Measurements from ENCODE around the gene PTPRN2. TPM values are rescaled to one million over a fixed set of nuclear protein-coding genes. Genes with fewer than 3 reads are reported as not detected.

The PTPRN2 gene
- total RNA-seq, 1 donor from 2014 or later, result 11.4 TPM

DNA sequence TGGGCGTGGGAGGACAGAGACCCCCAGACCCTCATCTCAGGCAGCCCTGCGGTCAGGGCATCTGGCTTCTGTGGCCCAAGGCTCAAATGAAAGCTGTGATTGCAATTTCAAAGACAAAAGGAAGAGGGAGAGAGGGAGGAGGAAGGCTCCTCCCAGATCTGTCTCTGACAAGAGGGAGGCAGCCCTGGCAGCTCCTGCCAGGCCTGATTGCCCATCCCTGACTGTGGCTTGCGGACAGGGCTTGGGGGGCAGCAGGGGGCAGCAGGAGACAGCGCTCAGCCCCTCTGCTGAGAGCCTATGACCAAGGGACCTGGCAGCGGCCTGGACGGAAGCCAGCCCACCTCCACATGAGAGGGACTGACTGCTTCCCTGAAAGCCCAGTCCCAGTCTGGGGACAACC is 91.8 kb downstream of the PTPRN2 start:
- Mint-ChIP-seq H3K9me3 (ENCODE audit: low read depth) (no peaks in the 10 kb centered on the region), H3K27ac (no peak overlapping the region)
- TF ChIP-seq, protein P1, sequence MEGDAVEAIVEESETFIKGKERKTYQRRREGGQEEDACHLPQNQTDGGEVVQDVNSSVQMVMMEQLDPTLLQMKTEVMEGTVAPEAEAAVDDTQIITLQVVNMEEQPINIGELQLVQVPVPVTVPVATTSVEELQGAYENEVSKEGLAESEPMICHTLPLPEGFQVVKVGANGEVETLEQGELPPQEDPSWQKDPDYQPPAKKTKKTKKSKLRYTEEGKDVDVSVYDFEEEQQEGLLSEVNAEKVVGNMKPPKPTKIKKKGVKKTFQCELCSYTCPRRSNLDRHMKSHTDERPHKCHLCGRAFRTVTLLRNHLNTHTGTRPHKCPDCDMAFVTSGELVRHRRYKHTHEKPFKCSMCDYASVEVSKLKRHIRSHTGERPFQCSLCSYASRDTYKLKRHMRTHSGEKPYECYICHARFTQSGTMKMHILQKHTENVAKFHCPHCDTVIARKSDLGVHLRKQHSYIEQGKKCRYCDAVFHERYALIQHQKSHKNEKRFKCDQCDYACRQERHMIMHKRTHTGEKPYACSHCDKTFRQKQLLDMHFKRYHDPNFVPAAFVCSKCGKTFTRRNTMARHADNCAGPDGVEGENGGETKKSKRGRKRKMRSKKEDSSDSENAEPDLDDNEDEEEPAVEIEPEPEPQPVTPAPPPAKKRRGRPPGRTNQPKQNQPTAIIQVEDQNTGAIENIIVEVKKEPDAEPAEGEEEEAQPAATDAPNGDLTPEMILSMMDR (IDR thresholded peaks at IDR 0.05; ENCODE audit: unreplicated experiment), result no peak

DNA sequence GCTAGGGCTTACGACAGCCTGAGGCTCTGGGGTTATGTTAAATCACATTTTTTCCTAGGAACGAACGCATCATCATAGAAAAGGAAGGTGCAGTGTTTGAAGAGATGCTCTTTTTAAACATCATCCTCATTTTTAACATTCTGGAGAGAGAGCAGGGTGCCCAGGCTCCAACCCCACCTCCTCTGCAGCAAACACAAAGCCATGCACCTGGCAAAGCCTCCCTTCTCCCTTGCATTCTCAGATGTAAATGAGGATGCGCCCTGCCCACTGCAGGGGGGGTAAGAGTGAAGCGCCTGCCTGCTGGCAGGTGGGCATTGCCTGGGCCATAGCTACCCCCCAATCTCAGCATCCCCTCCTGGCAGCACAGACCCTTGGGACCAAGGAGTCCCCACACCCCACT is 92.4 kb downstream of the PTPRN2 start:
- peaks cover 4% of the 10 kb centered on the region for H3K4me1 Mint-ChIP-seq (ENCODE audit: low read depth)
- TF ChIP-seq, protein P1 (IDR thresholded peaks at IDR 0.05; ENCODE audit: unreplicated experiment), result no peak
- no peaks in the 10 kb centered on the region for H3K36me3 Mint-ChIP-seq (ENCODE audit: insufficient read depth)
- H3K27ac Mint-ChIP-seq, result no peak overlapping the region
- H3K9me3 Mint-ChIP-seq (ENCODE audit: low read depth), result no peaks in the 10 kb centered on the region
- no peak overlapping the region for H3K4me3 Mint-ChIP-seq (ENCODE audit: low read depth)
- peaks cover 15% of the 10 kb centered on the region for H3K27me3 Mint-ChIP-seq
- DNase-seq (ENCODE audit: low spot score, unreplicated experiment), result no peak

More for the DNA sequence above, 91.8 kb downstream of the PTPRN2 start:
- Mint-ChIP-seq H3K27me3 (peaks cover 17% of the 10 kb centered on the region), H3K4me1 (ENCODE audit: low read depth) (peaks cover 4% of the 10 kb centered on the region), H3K4me3 (ENCODE audit: low read depth) (no peak overlapping the region), H3K36me3 (ENCODE audit: insufficient read depth) (no peaks in the 10 kb centered on the region)
- DNase-seq (ENCODE audit: low spot score, unreplicated experiment), result no peak

DNA sequence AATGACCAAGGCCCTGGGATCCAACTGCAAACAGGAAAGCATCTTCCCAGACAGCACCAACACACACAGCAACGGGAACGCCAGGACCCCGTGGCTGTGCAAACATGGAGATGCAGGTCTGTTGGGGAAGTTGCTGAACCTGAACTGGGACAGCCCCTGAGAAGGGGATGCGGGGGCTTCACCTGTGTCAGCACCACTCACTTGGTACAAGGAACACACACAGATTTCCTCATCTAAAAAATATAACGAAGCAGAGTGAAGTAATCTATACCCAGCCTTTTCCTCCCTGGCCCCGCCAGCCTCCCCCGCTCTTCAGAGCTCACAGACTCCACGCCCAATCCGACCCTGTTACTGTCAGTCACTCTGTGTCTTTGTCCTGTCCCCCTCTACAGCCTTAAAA is 93.0 kb downstream of the PTPRN2 start:
- TF ChIP-seq, protein P1 (IDR thresholded peaks at IDR 0.05; ENCODE audit: unreplicated experiment), result no peak
- H3K9me3 Mint-ChIP-seq (ENCODE audit: low read depth), result no peaks in the 10 kb centered on the region
- H3K4me1 Mint-ChIP-seq (ENCODE audit: low read depth), result peaks cover 4% of the 10 kb centered on the region
- H3K27me3 Mint-ChIP-seq, result peaks cover 13% of the 10 kb centered on the region
- no peaks in the 10 kb centered on the region for H3K36me3 Mint-ChIP-seq (ENCODE audit: insufficient read depth)
- H3K27ac Mint-ChIP-seq, result no peak overlapping the region
- no peak overlapping the region for H3K4me3 Mint-ChIP-seq (ENCODE audit: low read depth)
- DNase-seq (ENCODE audit: low spot score, unreplicated experiment), result no peak

DNA sequence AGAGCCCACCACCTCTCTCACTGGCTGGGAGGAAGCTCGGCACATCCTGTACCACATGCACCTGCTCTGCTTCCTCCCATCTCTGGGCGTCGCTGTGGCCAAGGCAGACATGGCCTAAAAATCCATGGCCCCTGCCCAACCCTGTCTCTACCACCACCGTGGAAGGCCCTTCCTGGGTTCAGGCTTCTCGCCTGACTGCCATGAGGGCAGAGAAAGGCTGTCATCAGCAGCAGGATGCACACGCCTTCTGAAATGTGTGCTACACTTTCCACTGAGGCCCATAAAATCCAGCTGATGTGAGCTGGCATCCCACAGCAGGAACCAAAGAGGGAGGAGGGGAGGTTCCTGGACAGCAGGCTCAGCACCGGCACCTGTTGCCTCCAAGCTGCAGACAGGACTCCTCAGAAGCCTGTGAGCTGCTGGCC is 93.4 kb downstream of the PTPRN2 start:
- Mint-ChIP-seq H3K4me1 (ENCODE audit: low read depth) (peaks cover 4% of the 10 kb centered on the region), H3K4me3 (ENCODE audit: low read depth) (no peak overlapping the region)
- no peak for DNase-seq (ENCODE audit: low spot score, unreplicated experiment)

DNA sequence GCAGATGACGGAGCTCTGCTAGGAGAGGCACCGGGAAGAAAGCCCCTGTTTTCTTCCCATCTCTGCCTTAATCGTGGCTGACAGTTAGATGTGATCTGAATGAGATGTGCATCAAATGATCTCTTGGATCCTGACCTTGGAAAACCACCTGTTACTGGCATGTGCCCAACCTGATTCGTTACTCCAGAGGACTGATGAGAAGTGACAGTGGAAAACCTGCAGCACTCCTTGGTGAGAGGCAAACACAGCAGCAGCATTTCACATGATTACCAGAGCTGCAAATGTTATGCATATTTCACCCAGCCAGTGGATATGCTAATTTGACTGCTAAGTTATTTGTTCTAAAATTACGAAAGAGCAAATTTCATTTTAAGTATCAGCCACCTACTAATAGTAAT is 95.3 kb downstream of the PTPRN2 start:
- Mint-ChIP-seq H3K4me1 (ENCODE audit: low read depth) (no peaks in the 10 kb centered on the region), H3K36me3 (ENCODE audit: insufficient read depth) (no peaks in the 10 kb centered on the region), H3K27me3 (peaks cover 13% of the 10 kb centered on the region), H3K27ac (no peak overlapping the region), H3K4me3 (ENCODE audit: low read depth) (no peak overlapping the region), H3K9me3 (ENCODE audit: low read depth) (no peaks in the 10 kb centered on the region)
- DNase-seq (ENCODE audit: low spot score, unreplicated experiment), result no peak
- TF ChIP-seq, protein P1 (IDR thresholded peaks at IDR 0.05; ENCODE audit: unreplicated experiment), result no peak

More for the DNA sequence above, 93.4 kb downstream of the PTPRN2 start:
- H3K27ac Mint-ChIP-seq, result no peak overlapping the region
- no peaks in the 10 kb centered on the region for H3K36me3 Mint-ChIP-seq (ENCODE audit: insufficient read depth)
- no peaks in the 10 kb centered on the region for H3K9me3 Mint-ChIP-seq (ENCODE audit: low read depth)
- peaks cover 13% of the 10 kb centered on the region for H3K27me3 Mint-ChIP-seq
- TF ChIP-seq, protein P1 (IDR thresholded peaks at IDR 0.05; ENCODE audit: unreplicated experiment), result no peak
